Activated gamma-delta T cell (primary cell): Measurements from ENCODE around the gene ABTB2.
"Not testable (repeated sequence)": the region's sequence is repeated elsewhere in the genome, so short reads cannot be mapped to it uniquely, and the experiment has no call there.

Experiments
- DNase-seq: peaks from one replicate; lab custom pipeline; 2025; lab: John Stamatoyannopoulos, UW

Gene ABTB2

DNA sequence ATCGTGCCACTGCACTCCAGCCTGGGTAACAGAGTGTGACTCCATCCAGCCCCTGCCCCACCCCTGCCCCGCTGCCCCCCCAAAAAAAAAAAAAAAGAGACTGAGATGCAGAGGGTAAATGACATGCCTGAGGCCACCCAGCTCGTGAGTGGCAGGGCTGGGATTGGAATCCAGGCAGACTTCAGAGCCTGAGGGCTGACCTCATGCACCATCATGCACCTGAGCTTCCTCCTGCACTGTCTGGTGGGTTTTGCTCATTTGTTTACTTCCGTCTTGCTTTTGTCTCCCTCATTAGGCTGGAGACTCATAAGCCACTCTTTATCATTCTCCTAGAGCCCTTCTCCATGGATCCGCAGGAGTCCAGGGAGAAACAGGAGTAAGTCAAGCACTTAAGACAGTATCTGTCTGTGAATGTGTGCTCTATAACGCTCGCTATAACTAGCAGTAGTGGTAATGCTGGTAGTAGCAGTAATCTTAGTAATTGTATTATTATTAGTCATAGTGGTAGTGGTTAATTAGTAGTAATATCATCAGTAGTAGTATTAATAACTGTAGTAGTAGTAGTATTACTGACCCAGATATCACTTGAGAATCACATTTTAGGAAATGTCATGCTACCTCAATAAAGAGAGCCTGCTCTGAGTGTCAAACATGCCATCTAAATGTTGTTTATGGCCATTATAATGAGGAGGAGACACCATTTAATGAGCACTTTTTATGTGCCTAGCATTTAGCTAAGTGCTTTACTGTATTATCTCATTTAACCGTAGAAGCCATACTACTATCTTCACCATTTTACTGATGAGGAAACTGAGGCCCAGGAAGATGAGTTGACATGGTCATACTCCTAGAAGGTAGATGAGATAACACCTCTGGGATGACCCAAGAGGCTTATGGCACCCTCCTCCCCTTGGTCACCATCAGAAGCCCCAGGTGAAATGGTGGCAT, 167.3 kb downstream of the ABTB2 start:
- no peak for DNase-seq

DNA sequence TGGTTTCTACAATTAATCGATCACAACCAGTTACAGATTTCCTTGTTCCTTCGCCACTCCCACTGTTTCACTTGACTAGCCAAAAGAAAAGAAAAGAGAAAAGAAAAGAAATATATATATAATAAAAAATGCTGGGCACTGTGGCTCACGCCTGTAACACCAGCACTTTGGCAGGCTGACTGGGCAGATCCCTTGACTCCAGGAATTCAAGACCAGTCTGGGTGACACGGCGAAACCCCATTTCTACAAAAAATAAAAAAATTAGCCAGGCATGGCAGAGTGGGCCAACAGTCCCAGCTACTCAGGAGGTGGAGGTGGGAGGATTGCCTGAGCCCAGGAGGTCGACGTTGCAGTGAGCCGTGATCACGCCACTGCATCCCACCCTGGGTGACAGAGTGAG, 168.6 kb downstream of the ABTB2 start:
- DNase-seq, result no peak

DNA sequence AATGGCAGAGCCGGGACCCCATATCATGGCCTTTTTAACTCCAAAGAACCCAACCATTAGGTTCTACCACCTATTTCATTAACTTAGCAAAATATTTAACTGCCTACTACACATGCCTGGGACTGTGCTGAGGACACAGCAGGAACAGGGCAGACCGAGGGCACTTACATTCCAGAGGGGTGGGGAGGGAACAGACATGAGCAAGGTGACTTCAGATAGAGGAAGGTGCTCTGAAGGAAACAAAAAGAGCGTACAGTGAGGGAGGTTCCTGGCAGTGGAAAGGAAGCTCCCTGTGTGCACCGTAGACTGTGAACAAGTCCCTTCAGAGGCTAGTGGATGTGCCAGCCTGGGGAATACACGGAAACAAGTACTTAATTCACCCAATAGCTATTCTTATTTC, 169.6 kb downstream of the ABTB2 start:
- DNase-seq, result no peak

DNA sequence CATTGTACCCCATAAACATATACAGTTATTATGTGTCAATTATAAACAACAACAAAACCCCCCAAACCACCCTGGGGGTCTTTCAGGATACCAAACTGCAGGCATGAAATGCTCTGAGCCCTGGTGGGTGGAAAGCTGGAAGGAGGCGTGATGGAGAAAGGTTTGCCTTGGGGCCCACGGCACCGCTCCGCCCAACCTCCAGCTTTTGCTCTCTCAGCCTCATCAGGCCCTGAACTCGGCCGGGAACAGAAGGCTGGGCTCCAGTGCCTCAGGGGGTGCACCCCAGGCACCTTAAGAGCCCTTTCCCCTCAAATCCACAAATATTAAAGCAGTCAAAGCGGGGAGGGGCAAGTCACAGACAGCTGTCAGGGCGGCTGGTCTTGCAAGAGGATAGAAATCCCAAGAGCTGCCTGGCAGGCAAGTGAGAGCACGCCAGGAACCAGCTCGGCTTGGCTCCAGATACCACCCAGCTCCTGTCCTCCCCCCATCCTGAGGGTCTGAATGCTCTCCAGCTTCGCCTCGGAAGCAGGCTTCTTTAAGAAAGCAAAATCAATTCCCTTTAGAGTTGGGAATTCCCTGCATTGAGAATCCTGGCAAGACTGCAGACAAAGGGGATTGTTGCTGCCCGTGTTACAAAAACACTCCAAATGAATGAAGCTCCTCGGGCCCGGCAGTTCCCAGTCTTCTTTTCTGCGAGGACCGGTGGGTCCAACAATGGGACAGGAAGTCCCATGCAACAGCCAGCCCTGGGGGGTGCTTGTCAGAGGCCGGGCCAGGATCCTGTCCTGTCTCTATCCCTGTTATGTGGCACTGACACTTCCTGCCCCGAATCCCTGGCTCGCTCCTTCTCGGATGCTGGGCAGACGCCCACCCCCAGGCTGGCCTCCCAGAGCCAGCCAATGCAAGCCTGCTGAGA, 171.6 kb downstream of the ABTB2 start:
- DNase-seq, result no peak

DNA sequence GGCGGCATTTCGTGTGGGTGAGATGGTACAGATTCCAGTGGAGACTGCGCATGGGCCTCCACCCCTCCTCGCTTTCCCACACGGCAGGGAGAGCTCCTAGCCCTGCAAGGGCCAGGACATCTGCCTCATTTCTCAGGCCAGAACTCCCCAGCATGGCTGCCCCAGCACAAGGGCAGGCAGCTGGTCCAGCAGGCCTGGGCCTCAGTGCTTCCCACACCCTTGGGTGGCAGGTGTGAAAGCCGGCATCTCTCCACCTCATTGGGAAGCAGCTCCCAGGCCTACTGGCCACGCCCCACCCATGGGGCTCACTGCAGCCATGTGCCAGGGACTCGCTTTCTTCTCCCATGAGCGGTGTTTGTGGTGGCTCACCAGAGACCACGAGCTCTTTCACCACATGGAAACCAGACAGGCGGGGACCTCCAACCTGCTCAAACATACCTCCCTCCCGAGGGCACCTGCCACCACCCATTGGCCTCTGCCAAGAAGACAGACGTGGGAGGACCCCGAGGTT, 173.2 kb downstream of the ABTB2 start:
- DNase-seq, result no peak

DNA sequence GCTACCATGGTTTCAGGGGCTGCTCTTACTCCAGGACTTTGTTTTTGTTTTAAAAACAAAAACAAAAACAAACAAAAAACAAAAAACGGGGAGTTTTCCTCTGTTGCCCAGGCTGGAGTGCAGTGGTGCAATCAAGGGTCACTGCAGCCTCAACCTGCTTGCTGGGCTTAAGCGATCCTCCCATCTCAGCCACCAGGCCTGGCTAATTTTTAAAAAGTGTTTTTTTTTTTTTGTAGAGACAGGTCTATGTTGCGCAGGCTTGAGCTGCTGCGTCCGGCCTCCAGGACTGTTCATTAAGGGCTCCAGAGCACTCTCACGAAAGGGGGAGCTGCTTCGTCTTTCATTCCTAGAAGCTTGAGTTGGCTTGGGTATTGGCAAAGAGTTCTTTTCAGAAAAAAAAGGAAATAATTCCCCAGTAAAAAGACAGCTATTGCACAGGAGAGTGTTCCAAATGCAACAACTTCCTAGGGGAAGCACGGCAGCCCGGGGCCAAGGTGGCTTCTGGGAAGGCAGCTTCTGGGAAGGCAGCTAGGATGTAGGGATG, 173.9 kb downstream of the ABTB2 start:
- DNase-seq, result no peak

DNA sequence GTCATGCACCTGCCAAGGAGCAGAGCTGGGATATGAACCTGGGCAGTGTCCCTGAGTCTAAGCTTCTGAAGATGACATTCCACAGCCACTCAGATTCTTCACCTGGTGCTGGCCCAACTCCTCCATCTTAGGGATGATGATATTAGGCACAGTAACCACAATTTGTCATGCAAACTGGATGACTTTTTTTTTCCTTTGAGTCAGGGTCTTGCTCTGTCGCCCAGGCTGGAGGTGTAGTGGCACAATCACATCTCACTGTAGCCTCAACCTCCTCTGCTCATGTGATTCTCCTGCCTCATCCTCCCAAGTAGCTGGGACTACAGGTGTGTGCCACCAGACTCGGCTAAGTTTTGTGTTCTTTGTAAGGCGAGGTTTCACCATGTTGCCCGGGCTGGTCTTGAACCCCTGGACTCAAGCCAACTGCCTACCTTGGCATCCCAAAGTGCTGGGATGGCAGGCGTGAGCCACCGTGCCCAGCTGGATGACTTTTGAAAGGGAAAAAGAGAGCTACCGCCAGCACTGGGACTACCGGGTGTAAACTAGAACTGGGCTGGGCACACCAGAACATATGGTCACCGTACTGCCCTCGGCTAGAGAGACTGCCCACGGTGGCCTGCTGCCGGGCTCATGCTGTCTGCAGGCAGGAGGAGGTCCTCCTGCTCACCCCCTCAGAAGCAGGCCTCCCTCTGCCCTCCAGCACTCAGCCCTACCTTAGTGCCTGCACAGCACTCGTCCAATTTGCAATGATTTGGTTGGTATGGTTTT, 174.7 kb downstream of the ABTB2 start:
- no peak for DNase-seq

DNA sequence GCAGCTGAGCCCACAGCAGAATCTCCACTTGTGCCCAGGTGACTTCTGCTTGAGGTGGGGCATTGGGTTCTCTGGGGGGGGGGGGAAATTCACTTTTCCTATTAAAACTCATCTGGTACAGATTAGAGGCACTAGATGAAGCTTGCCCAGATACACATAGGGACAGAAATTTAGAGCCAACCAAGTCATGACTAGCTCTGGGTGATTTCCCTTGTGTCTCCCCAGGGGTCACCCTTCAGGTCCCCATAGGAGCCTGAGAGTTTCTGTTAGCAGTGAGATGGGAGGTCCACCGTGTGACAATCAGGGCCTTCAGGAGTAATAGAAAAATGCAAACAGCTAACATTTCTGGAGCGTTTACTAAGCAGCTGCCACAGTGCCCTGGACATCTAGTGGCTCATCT, 175.4 kb downstream of the ABTB2 start:
- no peak for DNase-seq

DNA sequence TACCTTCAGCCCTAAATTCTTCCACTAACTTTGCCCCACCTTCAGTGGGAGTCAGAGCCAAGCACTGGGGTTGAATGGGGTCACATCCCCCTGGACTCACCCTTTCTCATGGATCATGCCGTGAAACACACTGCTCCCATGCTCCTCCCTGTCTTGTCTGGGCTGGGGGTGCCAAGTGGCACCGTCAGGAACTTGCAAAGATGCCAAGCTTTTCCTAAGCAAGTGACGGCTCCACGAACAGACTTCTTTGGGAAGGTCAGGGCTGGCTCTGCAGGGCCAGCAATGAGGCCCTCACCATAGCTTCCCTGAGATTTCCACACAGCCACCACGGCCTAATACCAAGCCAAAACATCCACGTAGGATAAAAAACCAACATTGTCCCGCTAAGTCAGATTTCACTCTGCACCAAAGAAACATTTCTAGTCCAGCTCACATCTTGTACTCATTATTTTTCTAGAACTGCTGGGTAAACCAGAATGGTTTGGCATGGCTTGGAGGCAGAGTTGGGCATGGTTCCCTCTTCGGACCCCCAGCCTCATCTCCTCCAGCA, 175.9 kb downstream of the ABTB2 start:
- no peak for DNase-seq

DNA sequence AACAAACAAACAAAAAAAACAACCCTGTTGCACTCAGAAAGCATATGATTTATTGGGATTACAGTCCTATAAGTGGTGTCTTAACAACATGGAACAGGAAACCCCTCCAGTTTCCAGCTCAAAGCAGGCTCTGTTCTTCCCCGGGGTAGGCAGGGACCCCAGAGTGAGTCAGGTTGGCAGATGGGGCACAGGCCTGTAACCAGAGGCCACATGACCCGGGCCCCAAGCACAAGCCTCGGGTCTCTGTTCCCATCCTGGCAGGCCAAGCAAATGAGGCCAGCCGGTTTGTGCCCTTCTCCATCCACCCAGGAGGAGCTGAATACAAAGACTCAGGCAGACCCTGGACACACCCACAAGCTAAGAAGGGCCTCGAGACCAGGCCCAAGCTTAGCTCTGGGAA, 176.6 kb downstream of the ABTB2 start:
- DNase-seq, result no peak

DNA sequence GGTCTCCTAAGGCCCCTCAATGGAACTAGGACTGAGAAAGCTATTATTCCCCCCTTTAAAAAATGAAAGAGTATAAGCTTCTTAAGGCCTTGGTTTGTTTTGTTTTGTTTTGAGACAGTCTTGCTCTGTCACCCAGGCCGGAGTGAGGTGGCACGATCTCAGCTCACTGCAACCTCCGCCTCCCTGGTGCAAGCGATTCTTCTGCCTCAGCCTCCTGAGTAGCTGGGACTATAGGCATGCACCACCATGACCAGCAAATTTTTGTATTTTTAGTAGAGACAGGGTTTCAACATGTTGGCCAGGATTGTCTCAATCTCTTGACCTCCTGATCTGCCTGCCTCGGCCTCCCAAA, 177.0 kb downstream of the ABTB2 start:
- DNase-seq, result not testable (repeated sequence)

DNA sequence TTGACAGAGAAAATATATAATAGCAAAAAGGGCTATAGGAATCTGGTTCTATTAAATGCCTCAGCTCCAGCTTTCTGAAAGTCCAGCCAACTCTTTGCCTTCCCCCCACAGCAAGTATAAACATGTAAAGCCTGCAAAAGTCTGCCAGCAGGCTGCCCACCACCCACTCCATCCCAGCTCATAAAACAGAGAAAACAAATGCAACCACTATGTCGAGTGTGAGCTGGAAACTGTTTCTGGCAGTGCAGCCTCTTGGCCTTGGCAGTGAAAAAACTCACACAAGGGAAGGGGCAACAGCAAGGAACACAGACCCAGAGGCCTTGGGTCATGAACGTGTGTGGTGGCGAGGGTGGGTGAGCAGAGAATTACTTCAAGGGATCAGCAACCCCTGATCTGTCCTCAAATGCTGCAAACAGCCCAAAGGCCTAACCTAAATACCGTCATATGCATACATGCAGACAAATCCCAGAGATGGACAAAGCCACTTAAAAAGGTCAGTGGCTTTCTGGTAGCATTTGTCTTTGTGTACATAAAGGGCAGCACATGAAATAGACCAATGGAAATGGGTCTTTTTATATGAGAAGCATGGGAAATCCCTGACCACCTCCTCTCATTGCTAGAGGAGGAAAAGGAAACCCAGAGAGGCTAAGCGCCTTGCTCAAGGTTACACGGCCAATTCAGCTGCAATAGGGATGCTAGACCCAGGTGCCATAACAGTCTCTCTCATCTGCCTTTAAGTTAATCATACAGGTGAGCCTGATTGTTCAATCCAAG, 177.6 kb downstream of the ABTB2 start:
- DNase-seq, result no peak

DNA sequence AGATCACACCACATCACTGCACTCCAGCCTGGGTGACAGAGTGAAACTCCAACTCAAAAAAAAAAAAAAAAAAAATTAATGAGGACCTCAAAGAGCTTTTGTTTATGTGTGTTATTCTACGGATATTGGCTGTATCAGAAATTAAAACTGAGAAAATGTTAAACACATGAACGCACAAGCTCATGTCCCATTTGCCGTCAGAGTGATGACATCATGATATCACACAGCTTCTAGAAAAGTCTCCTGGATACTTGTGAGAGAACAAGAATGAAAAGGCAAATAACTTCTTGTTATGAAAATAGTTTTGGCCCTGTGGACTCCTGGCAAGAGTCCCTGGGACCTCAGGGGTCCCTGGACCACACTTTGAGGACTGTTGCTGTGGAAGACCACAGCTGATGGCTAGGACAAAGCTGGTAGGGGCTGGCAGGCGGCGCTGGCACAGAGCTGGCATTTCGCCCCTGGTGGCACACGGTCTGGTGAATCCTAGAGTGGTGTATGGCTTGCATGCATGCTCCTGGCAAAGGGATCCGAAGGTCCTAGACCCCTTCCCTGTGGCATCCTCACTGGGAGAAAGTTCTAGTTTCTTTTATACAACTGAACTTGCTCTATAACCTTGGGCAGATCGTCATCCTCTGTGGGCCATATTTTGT, 178.7 kb downstream of the ABTB2 start:
- DNase-seq, result no peak

DNA sequence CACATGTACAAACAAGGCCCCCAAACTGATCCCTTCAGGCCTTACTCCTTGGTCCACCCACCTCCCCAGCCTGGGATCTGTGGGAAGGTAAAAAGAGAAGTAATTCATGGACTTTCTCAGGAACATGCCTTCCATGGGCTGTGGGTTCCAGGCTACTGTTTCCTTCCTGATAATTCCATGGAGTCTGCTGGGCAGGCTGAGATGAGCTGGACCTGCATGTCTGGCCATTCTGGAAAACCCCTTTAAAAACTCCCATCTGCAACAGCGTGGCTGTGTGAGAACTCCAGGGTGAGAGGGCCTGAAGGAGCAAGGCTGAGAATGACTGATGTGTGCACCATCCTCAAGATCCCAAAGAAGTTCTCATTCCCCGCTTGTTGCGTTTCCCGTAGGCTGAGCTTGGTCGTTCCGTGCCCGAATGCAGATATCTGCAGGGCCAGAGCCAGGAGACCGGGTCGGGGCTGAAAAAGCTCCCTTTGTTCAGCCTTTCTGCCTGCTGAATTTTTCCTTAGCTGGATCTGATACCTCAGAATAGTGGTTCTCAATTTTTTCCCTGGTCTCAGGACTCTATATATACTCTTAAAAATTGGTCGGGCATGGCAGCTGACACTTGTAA, 179.5 kb downstream of the ABTB2 start:
- no peak for DNase-seq

DNA sequence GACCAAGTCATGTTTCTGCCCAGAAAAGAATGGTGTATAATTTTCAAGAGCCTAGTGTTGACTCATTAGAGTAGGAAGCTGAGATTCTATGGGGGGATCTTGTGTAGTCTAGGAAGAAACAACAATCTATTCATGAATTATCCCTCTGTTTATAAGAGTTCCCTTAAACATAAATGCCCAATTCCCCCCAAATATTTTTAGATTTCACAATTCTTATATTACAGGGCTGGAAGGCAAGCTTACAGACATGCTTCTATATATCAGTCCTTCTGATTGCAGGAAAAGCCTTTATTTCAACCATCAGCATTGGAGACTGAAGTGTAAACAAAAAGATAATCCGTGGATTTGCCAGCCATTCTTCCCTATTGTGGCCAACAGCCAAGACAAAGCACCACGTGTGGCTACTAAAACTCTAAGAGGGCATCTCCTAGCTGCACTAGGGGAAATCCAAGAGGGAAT, 181.0 kb downstream of the ABTB2 start:
- no peak for DNase-seq

DNA sequence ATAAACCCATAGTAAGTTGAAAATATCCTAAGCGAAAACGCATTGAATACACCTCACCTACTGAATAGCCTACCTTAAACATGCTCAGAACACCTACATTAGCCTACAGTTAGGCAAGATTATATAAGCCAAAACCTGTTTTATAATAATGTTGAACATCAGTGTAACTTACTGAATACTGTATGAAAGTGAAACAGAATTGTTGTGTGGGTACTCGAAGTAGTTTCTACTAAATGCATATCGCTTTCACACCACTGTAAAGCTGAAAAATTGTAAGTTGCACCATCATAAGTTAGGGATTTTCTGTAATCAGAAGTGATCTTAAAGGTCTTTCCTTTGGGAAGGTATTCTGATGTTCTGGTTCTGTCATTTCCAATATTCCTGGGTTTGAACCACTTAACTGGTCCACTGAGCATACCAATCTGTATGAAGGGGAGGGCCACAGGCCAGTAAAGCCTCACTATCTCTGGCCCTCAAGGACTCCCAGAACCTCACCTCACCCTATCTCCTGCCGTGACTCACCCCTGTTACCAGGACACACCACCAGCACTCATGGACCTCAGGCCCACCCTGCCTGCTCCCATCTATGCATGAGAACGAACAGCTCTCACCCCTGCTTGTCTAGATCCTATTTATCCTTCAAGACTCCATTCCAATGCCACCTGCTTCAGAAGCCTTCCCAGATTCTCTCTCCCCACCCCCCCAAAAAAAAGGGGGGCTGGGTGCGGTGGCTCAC, 182.4 kb downstream of the ABTB2 start:
- DNase-seq, result no peak

DNA sequence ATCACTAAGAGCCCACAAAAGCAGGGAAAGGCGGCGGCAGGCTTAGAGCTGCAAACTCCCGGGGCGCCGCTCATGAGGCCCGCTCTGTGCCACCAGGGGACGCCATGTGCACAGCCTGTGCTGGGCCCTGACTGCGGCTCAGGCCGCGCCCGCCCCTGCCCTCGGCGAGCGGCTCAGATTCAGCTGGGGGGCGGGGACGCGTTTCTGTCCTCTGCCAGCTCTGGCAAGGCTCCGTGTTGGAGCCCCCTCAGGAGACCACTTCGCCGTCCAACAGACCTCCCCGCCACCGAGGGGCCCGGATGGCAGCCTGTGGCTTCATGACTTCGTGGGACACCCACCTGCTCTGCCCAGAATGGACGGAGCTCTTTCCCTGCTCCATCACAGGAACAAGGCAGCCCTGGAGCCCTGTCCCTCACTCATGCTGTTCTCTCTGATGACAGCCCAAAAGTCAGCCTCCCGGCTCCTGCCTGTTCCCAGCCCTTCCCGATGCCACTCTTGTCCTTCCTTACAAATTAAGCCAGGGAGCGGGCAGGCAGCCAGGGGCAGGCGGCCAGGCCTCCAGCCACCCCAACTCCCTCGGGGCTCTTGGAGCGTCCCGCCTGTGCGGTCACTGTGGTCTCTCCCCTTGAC, 183.3 kb downstream of the ABTB2 start:
- DNase-seq, result peak; percentile 38

DNA sequence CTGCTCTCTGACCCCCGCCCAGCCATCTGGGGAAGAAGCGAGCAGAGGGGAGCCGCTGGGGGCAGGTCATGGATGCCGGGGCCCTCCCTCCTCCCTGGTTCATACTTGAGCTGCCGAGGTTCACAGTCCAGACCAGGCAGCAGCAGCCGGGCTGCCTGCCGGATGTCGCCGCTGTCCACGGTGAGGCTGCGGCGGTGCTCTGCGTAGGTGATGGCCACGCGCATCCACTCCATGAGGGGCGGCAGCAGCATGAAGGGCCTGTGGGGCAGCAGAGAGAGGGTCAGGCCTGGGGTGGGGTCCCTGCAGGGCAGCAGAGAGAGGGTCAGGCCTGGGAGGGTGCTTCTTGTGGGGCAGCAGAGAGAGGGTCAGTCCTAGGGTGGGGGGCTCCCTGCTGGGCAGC, 184.8 kb downstream of the ABTB2 start:
- no peak for DNase-seq
